GM18868 (cell line): ENCODE measurements around the gene FOXK1.
"Not testable (repeated sequence)": the region's sequence is repeated elsewhere in the genome, so short reads cannot be mapped to it uniquely, and the experiment has no call there.

ENCODE experiments used
- ATAC-seq: cut with Tn5 transposase; IDR thresholded peaks from one replicate; pipeline ENCODE4 v1.9.1; 2021; ENCODE audit warnings: mild to moderate bottlenecking, moderate library complexity; ENCODE audit not compliant: unreplicated experiment

FOXK1 gene

DNA sequence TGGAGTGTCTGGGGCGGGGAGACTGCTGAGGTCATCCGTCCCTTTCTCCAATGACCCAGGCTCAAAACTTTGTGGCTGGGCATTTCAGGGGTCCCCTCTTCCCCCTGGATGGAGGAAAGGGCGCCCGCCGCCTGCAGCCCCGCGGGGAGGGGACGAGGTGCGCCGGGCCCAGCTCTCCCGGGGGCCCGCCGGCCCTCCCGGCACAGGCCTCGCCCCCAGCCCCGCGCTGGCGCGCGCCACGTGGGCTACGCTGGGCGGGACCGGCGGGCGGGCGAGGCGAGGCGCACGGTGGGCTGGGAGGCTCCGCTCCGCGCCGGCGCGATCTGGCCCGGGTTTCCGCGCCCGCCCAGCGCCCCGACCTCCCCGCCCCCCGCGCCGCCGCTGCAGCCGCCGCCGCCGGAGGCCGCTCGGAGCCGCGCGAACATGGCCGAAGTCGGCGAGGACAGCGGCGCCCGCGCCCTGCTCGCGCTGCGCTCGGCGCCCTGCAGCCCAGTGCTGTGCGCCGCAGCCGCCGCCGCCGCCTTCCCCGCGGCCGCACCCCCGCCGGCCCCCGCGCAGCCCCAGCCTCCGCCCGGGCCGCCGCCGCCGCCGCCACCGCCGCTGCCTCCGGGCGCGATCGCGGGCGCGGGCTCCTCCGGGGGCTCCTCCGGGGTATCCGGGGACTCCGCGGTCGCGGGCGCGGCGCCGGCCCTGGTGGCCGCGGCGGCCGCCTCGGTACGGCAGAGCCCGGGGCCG lies at the start of gene FOXK1:
Gene FOXK1, plus strand, starts transcription at position 410 of the 735 bp plus-strand sequence. Its CDS starts 14 bp downstream, at position 424.
- ATAC-seq: peak; percentile 69

DNA sequence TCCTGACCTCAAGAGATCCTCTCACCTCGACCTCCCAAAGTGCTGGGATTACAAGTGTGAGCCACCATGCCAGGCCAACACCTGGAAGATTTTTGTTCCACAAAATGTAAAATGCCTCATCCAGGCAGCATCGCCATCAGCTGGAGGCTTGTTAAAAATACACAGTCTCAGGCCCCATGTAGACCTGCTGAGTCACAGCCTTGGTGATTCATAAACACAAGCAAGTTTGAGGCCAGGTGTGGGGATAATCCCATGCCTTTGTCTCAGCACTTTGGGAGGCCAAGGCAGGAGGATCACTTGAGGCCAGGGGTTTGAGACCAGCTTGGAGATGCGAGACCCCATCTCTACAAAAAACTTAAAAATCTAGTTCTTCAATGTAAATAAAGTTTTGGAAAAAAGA lies 49.1 kb upstream of the FOXK1 start:
- ATAC-seq: no peak

DNA sequence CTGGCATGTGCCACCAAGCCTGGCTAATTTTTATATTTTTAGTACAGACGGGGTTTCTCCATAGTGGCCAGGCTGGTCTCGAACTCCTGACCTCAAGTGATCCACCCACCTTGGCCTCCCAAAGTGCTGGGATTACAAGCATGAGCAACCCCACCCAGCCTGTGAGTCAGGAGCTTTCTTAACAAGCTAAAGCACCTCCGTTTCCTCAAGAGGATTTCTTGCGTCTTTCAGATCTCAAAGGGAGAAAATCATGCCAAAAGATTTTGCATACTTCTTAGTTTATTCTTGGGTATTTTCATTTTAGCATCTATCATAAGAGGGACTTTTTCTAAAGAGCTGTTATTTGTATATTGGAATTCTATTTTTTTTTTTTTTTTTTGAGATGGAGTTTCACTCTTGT lies 47.9 kb upstream of the FOXK1 start:
- ATAC-seq: no peak

DNA sequence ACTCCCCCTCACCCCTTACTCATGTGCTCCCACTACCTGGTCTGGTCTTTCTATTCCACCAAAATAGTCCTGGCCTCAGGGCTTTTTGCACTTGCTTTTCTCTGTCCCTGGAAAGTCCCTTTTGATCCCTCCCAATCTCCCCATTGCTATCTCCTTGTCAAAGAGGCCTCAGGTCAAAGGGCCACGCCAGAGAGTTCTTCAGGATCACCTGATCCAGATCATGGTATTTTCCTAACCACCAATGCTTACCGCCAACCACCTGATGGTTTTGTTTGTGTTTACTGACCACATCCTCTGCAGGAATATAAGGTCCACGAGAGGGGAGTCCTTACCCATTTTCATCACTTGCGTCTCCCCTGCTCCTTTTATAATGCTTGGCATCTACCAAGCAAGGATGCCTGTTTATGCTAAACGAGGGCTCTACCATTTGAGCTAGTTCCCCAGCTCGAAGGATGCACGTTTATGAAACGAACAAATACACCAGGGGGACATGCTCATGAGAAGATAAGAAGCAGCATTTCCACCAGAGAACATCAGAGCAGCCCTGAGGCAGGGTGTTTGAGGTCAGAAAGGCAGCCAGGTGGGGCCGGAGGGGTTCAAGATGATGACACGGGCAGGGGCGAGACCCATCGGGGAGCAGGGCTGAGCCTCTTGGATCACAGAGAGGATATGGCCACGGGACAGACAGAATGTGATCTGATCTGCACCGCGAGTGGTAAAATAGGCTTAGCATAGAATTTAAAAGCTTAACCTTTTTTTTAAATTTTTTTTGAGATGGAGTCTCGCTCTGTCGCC lies 43.1 kb upstream of the FOXK1 start:
- ATAC-seq: no peak

DNA sequence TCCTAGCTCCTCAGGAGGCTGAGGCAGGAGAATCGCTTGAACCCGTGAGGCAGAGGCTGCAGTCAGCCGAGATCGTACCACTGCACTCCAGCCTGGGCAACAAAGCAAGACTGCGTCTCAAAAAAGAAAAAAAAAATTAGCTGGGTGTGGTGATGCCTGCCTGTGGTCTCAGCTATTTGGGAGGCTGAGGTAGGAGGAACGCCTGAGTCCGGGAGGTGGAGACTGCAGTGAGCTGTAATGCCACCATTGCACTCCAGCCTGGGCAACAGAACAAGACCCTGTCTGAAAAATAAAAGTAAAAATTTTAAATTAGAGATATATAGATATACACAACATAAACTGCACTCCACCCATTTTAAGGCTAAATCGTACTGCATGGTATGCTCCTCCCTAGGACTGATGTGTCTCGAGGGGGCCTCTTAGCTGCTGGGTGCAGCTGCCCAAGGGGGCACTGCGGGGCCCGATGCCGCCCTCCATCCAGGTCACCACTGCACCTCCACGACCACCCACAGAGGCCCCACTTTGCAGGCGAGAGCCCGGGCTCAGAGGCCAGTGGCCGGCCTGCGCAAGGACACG lies 40.9 kb upstream of the FOXK1 start:
- peak; percentile 35 for ATAC-seq

DNA sequence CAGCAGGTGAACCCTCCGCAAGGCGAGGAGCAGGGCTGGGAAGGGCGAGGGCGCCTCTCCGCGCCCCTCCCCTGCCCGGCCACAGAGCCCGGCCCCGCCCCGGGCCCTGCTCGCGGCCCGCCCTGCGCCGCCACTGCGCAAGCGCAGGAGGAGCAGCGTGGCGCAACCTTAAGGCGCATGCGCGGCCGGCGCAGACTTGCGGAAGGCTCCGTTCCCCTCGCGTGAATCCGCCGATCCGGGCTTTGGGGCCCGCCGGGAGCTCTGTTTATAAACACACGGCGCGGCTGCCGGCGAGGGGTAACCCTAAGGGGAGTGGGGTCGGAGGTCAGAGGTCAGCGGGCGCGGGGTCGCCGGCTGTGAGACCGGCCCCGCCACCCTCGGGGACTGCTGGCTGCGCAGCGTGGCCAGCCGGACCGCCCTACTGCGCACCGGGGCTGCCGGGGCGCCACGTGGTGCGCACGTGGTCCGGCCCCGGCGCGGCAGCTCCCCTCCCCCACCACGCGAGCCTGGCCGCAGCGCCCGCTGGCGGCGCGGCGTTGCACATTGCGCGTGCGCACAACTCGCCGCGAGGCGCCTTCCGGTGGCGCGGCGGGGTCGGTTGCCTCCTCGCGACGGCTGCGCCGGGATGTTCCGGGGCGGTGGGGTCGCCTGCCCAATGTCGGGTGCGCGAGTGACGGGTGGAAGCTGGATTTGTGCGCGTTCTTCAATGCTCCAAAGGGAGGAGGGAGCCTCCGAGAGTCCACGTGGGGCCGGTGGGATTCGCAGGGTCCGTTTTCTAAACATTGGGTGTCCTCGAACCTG lies 40.2 kb upstream of the FOXK1 start:
- ATAC-seq: peak; percentile 75

DNA sequence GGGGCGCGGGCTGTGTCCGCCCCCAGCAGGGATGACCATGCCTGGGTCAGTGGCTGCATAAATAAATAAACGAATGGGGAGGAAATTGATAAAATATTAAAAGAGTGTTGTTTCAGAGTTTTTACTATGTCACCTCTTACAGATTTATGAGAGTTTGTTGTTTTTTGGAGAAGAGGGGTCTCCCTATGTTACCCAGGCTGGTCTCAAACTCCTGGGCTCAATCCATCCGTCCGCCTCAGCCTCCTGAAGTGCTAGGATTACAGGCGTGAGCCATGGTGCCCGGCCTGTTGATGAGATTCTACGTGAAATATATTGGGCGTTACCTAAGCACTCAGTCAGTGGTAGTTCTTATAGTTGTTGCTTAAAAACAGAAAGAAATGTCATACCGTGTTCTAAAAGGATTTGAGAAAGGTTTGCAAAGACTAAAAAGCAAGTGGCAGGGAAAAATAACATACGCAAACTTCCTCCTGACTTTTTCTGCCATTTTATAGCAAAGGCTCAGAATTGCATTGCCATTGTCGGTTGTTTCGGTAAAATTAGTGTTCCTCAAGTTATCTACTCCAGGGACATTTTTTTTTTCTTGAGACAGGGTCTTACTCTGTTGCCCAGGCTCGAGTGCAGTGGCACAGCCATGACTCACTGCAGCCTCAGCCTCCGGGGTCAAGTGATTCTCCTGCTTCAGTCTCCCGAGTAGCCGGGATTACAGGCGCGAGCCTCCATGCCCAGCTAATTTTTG lies 39.5 kb upstream of the FOXK1 start:
- no peak for ATAC-seq

DNA sequence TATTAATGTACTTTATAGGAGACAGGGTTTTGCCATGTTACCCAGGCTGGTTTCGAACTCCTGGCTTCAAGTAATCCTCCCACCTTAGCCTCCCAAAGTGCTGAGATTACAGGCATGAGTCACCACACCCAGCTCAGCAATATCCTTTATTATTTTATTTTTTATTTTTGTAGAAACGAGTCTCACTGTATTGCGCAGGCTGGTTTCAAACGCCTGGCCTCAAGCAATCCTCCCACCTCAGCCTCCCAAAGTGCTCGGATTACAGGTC lies 39.0 kb upstream of the FOXK1 start:
- not testable (repeated sequence) for ATAC-seq

DNA sequence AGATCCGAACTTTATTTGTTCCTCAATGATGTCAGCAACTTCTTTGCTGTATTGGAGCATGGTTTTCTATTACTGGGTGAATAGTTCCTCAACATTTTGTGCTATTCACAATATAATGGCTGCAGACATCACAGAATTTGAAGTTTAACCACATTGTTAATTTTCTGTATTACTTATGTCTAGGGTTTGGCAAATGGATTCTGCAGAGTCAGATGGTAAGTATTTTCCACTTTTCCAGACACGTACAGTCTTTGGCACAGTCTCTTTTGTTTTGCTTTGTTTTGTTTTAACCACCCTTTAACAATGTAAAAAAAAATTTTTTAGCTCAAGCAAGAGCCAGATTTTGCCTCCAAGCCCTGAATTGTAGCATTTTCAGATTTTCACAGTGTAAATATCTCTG lies 36.8 kb upstream of the FOXK1 start:
- no peak for ATAC-seq

DNA sequence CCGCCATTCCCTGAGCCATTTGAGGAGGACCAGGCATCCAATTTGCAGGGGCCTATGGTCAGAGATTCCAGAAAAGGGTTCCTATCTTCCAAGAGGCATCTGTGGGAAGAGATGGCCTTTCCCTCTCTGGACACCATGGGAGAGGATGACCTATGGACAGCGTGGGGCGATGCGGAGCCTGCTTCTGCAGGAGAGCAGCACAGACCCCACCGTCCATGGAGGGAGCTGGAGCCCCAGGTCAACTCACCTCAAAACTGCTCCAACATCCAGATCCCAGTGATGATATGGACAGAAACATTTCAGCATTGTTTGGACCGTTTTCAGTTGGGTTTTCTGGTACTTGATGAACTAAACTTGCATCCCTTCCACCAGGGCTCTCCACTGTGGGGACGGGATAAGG lies 34.0 kb upstream of the FOXK1 start:
- ATAC-seq: no peak

DNA sequence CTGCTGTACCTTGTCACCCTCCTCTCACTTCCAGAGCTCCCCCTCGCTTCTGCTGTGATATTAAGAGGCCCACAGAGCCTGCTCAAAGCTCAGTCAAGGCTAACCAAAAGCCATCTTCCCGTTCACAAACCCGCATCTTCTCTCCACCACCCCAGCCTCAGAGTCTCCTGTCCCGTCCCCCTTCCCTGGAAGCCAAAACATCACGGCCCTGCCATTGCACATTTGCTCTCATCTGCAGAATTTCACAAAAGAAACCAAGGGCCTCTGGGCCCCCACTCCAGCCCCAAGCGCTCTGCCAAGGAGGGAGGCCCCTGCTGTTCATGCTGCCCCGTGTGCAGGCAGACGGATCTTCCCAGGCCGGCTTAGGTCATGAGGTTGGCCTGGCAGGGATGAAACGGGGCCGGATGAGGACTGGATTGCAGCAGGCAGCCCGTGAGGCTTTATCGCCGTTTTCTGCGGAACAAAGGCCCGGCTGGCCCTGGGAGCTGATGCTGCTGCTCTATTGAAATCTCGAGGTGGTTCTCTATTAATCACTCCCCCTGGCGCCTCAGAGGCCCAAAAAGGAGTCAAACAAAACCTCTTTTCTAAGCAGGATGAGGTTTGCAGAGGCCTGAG lies 31.6 kb upstream of the FOXK1 start:
- ATAC-seq: no peak

DNA sequence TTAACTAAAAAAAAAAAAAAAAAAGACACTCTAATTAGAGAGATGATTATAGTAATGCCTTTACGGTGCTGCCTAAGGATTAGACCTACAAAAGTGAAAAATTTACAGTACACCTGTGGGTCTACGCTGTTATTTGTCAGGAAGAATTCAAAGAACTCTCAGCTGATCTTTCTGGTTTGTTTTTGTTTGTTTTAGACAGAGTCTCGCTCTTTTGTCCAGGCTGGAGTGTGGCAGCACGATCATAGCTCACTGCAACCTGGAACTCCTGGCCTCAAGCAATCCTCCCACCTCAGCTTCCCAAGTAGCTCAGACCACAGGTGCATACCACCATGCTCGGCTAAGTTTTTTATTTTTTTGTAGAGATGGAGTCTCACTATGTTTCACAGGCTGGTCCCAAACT lies 28.3 kb upstream of the FOXK1 start:
- ATAC-seq: no peak

DNA sequence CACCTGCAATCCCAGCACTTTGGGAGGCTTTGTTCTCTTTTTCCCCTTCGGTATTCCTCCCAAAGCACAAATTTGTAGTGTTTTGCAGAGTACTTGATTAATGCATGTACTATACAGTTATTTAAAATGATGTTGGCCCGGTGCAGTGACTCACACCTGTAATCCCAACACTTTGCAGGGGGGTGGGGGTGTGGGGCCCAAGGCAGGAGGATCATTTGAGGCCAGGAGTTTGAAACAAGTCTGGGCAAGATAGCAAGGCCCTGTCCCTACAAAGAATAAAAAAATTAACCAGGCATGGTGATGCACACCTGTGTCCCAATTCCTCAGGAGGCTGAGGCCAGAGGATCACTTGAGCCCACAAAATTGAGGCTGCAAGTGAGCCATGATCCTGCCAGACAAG lies 26.8 kb upstream of the FOXK1 start:
- ATAC-seq: no peak

DNA sequence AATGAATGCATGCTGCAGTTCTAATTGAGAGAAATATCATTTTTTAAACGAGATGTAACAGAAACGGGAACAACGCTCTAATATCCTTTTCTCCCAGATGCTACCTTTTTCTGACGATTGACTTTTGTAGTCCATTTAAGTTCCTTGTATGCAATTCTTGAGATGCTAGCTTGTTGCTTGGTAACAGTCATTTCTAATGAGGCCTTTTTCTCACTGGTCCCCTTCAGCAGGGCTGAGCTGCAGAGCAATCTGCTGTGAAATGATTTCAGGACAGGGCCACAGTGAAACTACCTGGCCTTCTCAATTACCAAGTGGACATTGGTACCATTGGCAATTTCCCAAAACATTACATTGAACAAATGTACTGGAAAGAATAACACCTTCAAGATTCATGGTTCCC lies 26.2 kb upstream of the FOXK1 start:
- no peak for ATAC-seq

DNA sequence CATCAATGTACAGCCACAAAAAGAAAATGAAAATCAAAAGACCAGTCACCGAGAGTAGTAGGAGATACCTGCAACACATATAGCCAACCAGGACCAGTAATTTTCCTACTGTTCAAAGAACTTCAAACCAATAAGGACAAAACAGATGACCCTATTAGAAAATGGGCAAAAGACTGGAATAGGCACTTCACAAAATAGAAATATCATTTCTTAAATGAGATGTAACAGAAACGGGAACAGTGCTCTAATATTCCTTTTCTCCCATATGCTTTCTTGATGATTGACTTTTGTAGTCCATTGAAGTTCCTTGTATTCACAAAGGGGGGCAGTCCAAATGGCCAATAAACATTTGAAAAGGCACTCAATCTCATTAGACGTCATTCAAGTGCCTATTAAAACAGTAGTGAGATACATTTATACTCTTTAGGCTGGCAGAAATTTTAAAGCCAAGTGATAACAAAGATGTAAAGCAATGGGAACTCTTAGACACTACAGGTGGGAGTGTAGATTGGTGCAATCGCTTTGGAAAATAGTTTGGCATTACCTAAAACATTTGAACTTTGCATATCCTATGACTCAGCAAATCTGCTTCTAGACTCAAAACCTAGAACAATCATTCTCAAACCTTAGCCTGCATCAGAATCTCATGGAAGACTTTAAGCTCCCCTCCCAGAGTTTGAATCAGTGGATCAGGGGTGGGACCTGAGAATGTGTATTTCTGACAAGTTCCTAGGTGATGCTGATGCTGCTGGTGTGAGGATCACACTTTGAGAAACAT lies 24.3 kb upstream of the FOXK1 start:
- ATAC-seq: no peak

DNA sequence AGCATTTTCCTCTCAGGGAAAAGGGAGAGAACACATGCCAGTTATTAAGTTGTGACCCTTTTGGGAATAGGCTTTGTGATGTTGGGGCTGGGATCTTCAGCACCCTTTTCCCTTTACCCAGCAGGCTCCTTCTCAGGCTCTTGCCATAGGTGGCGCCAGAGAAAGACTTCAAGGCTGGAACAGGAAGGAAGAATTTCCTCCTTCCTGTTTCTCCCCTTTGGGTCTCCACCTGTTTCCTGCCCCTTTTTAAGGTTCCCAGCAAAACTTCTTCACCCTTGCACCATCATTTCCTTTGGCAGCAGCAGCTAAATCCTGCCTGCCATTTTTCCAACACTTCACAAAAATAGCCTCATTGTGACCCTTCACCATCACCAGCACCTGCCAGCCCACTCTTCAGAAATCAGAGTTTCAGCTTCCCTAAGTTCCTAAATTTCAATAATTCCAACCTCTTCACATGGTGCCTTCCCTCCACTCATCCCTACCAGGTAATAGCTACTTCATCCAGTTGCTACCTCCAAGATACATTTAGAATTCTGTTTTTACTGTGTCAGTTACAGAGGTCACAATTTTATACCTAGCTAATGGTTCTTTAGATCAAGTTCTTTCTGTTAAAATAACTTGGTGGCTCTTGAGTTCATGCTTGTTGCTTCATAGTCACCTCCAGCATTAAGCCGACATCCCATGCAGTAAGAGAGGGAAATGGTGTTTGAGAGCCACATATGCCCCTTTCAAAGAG lies 22.4 kb upstream of the FOXK1 start:
- no peak for ATAC-seq

DNA sequence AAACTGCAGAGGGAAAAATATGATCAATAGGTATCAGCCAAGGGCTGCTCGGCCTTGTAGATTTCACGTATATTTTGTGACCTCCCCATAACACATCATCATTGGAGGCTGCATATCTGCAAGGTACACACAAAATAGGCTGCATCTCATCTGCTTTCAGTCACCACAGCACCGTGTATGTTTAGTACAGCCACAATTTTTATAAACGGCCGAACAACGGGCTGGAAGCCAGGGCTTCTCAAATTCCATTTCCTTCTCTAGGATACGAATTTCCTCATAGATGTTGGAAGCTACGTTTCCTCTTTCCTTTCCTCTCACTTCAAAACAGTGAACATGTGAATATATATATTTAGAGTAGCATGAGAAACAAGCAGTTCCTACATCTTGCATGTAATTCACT lies 20.2 kb upstream of the FOXK1 start:
- ATAC-seq: no peak

DNA sequence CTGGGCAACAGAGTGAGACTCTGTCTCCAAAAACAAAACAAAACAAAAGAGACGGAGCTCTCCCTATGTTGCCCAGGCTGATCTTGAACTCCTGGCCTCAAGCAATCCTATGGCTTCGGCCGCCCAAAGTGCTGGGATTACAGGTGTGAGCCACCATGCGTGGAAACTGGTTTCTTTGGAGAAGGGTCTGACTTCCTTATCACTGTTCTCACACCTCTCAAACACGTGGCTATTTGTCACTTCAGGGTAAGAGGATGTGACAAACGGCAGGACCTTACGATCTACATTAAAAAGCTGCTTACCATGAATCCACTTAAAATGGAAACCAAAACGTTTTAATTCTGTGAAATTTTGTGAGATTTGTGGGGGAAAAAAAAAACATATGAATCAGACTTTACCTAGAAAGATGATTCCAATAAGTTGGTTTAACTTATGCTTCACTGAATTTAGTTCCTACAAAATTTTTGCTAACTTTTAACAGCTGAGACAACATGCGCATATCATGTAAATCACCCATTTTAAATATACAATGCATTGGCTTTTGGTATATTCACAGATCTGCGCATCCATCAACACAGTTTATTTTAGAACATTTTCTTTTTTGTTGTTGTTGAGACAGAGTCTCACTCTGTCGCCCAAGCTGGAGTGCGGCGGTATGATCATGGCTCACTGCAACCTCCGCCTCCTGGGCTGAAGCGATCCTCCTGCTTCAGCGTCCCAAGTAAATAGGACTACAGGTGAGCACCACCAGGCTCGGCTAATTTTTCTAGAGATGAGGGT lies 18.7 kb upstream of the FOXK1 start:
- no peak for ATAC-seq
